OCI-LY7 (cell line): ENCODE data around the gene CIZ1.

Source experiments
- CTCF ChIP-seq: fragments of 200-600 bp; sonication (generic); conservative IDR thresholded peaks from 2 replicates; pipeline ENCODE4 v1.5.1; 2014; ENCODE audit warnings: mild to moderate bottlenecking, antibody characterized with exemption, low read length, moderate library complexity, mixed read lengths
- EZH2phosphoT487 ChIP-seq: fragments of 200-600 bp; sonication (generic); IDR thresholded peaks from 2 replicates; pipeline ENCODE4 v1.6.1; 2018; ENCODE audit warnings: low read depth, borderline replicate concordance, mild to moderate bottlenecking, mixed run types, antibody characterized with exemption, low read length, moderate library complexity, mixed read lengths

GRCh38 chr9:128168731-128169308 lies 22.6 kb downstream of the CIZ1 start:
- no peak for TF ChIP-seq CTCF
- TF ChIP-seq EZH2phosphoT487 = no peak
